GM23248 (cell line): Measurements from ENCODE around the gene CLGN.

Source experiments
- EZH2 ChIP-seq: fragments of 200-600 bp; sonication (generic); IDR thresholded peaks from 2 replicates; pipeline ENCODE4 v1.6.1; 2018; ENCODE audit warnings: antibody characterized with exemption, mild to moderate bottlenecking; ENCODE audit not compliant: insufficient read depth, poor library complexity, severe bottlenecking
- EZH2phosphoT487 ChIP-seq: fragments of 200-600 bp; sonication (generic); IDR thresholded peaks from 2 replicates; pipeline ENCODE4 v1.6.1; 2018; ENCODE audit warnings: antibody characterized with exemption, moderate library complexity, mild to moderate bottlenecking, low read depth; ENCODE audit not compliant: insufficient read depth

- no peak for TF ChIP-seq EZH2
- no peak for TF ChIP-seq EZH2phosphoT487
Measured at GRCh38 chr4:140363051-140363450, 64.4 kb downstream of the CLGN start.
